Measurements from ENCODE around the gene PTPN2. TPM values are rescaled to one million over a fixed set of nuclear protein-coding genes. Genes with fewer than 3 reads are reported as not detected.

Gene PTPN2
- total RNA-seq = 18.6 and 22.7 TPM in 2 replicates

GRCh38 chr18:12883684-12884405 is at the start of gene PTPN2:
Gene PTPN2, minus strand, starts transcription at chr18:12884237. Its CDS starts 96 bp downstream, at chr18:12884141.

Other genes starting within 250 kb of the PTPN2 start
- 27.4 and 47.4 TPM in 2 replicates for gene SPIRE1, start 226.1 kb downstream of the PTPN2 start, total RNA-seq
- gene CEP76, start 181.5 kb downstream of the PTPN2 start, total RNA-seq = 7.2 and 8.8 TPM in 2 replicates
- 35.8 and 41.8 TPM in 2 replicates for gene PSMG2, start 181.2 kb downstream of the PTPN2 start, total RNA-seq
- gene SEH1L, start 63.8 kb upstream of the PTPN2 start, total RNA-seq = 66.6 and 69.0 TPM in 2 replicates
- 20.4 and 26.2 TPM in 2 replicates for gene CEP192, start 107.1 kb upstream of the PTPN2 start, total RNA-seq